NCI-H82 treated with DMSO at 0.1 percent for 48 hours (cell line): ENCODE results near the gene NTN3.

Source experiments
- DNase-seq: peaks from one replicate; lab custom pipeline; 2025; ENCODE audit not compliant: unreplicated experiment; lab: John Stamatoyannopoulos, UW

The NTN3 gene

DNA sequence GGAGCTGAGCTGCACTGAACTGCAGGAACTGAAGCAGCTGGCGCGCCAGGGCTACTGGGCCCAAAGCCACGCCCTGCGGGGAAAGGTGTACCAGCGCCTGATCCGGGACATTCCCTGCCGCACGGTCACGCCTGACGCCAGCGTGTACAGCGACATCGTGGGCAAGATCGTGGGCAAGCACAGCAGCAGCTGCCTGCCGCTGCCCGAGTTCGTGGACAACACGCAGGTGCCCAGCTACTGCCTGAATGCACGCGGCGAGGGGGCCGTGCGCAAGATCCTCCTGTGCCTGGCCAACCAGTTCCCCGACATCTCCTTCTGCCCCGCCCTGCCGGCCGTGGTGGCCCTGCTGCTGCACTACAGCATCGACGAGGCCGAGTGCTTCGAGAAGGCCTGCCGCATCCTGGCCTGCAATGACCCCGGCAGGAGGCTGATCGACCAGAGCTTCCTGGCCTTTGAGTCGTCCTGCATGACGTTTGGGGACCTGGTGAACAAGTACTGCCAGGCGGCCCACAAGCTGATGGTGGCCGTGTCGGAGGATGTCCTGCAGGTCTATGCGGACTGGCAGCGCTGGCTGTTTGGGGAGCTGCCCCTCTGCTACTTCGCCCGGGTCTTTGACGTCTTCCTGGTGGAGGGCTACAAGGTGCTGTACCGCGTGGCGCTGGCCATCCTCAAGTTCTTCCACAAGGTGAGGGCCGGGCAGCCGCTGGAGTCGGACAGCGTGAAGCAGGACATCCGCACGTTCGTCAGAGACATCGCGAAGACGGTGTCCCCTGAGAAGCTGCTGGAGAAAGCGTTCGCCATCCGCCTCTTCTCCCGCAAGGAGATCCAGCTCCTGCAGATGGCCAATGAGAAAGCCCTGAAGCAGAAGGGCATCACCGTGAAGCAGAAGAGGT lies 25.4 kb downstream of the NTN3 start:
- DNase-seq: no peak

GRCh38 chr16:2497116-2497630 lies 26.1 kb downstream of the NTN3 start:
- DNase-seq: no peak

DNA sequence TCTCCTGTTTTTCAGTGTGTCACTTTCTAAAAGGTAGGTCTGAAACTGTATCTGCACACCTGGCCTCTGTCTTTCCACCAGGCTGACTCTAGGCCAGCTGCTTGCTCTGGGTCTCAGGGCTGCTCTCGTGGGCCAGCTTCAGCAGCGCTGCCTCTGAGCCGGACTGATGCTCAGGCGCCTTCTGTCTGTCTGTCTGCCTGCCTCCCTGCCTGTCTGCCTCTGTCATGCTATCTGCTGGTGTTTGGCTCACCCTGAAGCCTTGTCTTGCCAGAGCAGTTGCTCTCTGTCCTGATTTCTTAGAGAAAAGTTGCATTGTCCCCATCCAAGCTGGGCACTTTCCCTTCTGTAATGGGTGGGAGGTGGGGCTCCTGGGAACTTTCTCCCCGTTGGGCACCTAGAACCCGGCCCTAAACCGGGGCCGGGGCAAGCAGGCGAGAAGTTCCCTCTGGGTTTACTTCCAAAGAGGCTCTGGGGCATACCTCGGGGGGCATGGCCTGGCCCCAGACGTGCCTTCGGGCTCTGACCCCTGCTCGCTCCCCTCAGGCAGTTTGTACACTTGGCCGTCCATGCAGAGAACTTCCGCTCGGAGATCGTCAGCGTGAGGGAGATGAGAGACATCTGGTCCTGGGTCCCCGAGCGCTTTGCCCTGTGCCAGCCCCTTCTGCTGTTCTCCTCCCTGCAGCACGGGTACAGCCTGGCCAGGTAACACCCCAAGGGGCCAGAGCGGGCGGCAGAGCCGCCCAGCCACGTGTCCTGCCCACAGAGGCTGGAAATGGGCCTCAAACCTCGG lies 26.8 kb downstream of the NTN3 start:
- no peak for DNase-seq

DNA sequence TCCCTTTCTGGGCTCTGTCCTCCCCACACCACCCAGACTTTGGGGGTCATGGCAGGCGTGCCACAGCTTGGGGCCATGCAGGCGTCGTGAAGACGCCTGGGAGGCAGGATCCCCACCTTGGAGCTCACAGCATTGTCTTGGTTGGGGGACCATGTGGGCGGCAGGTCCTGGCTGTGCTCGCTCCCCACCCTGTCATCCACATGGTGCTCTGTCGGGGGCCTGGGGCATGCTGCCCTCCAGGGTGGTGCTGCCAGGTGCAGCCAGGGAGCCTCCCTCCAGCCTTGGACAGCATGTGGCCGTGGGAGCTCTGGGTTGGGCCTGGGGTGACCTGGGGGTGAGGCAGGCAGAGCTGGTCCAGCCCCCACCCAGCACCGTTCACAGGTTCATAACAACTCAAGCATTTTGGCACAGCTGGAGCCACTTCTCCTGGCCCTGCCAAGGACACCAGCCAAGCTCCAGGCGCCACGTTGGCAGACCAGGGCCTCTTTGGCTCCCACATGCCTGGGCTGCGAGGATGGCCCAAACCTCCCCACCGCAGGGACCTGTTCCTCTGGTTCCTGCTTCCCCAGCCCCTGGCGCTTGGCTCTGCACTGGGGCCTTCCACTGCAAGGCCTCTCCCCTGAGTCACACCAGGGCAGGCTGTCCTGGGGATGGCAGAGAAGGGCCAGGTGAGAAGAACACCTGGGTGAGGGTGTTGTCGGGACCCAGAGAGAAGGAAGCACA lies 27.6 kb downstream of the NTN3 start:
- DNase-seq: no peak

- DNase-seq: no peak
These were observed 28.4 kb downstream of the NTN3 start for GRCh38 chr16:2499454-2499853.

GRCh38 chr16:2499890-2500429 lies 28.9 kb downstream of the NTN3 start:
- DNase-seq: no peak

GRCh38 chr16:2500430-2500917 lies 29.4 kb downstream of the NTN3 start:
- no peak for DNase-seq

- DNase-seq: peak; percentile 83
These were observed 30.0 kb downstream of the NTN3 start for GRCh38 chr16:2500918-2501750.

GRCh38 chr16:2501946-2502895 lies 31.1 kb downstream of the NTN3 start:
- DNase-seq: no peak

- no peak for DNase-seq
These were observed 34.6 kb downstream of the NTN3 start for GRCh38 chr16:2505695-2506094.

DNA sequence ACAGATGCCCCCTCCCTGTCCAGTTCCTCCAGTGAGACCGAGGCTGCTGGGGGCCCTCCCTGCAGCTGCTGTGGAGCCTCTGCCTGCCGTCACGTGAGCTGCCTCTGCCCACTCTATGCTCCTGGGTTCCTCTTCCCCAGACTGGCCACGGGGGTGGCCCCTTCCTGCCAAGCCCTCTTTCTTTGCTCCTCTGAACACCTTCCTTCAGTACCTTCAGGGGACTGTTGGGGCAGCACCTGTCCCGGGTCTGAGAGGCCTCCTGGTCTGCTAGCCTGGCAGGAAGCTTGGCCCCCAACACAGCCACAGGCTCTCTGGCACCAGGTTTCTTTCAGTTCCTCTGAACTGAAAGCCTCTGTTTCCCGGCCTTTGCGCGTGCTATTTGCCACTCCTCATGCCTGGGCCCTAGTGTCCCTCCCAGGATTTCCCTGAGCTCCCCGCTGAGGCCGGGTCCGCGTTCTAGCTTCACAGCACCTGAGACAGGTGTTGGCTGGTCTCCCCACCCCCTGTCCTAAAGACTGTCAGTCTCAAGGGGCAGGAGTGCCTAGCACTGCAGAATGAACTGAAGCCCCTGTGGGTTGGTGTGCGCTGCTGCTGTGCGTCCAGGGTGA lies 36.1 kb downstream of the NTN3 start:
- DNase-seq: no peak

GRCh38 chr16:2507665-2508064 lies 36.6 kb downstream of the NTN3 start:
- DNase-seq: no peak

DNA sequence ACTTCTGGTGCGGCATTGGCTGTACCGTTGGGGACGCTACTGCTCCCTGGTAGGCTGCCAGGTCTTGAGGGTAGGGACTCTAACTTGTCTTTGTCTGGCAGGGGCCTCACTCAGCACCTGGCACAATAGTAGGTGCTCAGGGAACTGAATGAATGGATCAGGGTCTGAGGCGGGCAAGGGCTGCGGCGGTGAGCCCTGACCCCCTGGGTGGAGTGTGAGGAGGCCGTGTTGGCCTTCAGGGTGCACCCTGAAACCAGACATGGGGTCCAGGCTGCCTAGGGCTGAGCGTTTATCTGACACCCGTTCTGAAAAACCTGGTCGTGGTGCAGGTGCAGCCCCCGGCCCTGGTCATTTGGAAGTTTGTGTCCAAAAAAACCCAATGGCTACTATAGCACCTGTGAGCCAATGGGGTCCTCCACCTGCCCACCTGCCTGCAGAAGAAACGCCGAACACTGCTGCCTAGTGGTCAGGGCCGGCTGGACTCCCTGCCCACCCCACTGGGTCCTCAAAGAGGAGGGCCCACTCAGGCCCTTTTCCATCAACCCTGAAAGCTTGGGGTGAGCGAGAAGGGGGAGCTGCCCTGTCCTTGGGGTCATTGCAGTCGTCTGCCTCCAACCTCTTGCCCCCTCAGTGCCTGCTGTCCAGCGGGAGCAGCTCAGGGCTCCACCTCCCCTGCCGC lies 37.8 kb downstream of the NTN3 start:
- no peak for DNase-seq

DNA sequence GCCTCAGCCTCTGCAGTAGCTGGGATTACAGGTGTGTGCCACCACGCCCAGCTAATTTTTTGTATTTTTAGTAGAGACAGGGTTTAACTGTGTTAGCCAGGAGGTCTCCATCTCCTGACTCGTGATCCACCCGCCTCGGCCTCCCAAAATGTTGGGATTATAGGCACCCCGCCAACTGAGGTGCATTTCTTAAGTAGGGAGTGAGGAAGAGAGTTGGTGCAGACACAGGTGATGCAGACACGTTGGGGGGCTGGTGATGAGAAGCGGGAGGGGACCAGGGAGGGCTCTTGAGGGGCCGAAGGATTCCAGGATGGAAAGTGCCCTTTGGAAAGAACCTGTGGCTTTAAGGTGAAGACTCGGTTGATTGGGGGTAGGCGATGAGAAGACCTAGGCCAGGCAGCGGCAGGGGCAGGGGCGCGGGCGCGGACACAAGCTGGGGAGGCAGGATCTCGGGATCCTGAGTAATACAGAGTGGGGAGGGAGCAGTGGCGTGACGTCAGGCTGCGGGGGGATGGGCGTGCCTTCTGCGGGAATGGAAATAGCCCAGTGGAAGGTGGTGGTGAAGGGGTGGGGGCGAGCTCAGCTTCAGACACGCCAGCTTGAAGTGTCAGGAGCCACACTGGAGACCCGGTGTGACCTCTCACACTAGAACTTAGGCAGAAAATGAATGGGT lies 40.2 kb downstream of the NTN3 start:
- peak; percentile 8 for DNase-seq

DNA sequence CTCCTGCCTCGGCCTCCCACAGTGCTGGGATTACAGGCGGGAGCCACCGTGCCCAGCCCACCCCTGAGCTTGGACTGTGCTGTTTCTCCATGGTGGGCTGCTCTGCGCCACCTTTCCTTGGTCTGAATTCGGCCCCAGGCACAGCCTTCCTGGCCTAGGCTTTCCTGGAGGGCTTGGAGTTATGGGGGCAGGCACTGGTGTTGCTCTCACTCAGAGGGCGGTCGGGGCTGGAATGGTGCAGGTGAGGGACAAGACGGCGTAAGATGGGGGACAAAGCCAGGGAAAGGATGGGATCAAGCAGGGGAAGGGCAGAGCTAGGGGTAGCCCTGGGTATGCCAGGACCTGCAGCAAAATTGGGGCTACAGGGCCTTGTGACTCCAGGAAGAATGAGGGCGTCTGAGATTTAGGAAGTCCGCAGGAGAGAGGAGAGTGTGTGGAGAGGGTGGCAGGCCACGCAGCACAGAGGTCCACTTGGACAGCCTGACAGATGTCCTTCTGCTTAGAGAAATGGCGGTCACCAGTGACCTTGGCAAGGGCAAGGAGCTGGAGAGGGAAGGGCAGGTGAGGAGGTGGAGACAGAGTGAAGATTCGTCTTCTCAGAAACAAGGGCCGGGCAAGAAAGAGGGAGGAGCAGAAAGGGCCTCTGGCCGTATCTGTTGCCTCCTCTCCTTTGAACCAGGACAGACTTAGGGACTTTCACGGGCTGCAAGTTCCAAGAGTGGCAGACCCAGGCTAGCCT lies 41.1 kb downstream of the NTN3 start:
- no peak for DNase-seq

- DNase-seq: no peak
These were observed 41.8 kb downstream of the NTN3 start for GRCh38 chr16:2512735-2513404.
